ENCODE measurements around the gene NUDT16L1. TPM values are rescaled to one million over a fixed set of nuclear protein-coding genes. Genes with fewer than 3 reads are reported as not detected.

Gene NUDT16L1
- total and polyA plus RNA-seq, 2 of the 8 experiments (the other 6 are each of a cell fraction or from before 2014, with no cell fraction given) = 34.8 to 77.3 TPM

GRCh38 chr16:4686497-4687210, 6.7 kb upstream of the NUDT16L1 start (continued):
- no peak for TF ChIP-seq RNF2 (IDR thresholded peaks at IDR 0.05; ENCODE audit: borderline replicate concordance, low read depth, low read length, missing control alignments, poor library complexity, severe bottlenecking)
- no peak for TF ChIP-seq KDM1A (IDR thresholded peaks at IDR 0.05; ENCODE audit: borderline replicate concordance, low read length)

Measured in H1 (cell line).